GM03348 (cell line): ENCODE data around the gene AOC1.
"Not testable (repeated sequence)": the region's sequence is repeated elsewhere in the genome, so short reads cannot be mapped to it uniquely, and the experiment has no call there.

Experiments
- DNase-seq: peaks from one replicate; pipeline ENCODE4 v3.0.0; 2012; ENCODE audit warnings: low spot score

Gene AOC1

DNA sequence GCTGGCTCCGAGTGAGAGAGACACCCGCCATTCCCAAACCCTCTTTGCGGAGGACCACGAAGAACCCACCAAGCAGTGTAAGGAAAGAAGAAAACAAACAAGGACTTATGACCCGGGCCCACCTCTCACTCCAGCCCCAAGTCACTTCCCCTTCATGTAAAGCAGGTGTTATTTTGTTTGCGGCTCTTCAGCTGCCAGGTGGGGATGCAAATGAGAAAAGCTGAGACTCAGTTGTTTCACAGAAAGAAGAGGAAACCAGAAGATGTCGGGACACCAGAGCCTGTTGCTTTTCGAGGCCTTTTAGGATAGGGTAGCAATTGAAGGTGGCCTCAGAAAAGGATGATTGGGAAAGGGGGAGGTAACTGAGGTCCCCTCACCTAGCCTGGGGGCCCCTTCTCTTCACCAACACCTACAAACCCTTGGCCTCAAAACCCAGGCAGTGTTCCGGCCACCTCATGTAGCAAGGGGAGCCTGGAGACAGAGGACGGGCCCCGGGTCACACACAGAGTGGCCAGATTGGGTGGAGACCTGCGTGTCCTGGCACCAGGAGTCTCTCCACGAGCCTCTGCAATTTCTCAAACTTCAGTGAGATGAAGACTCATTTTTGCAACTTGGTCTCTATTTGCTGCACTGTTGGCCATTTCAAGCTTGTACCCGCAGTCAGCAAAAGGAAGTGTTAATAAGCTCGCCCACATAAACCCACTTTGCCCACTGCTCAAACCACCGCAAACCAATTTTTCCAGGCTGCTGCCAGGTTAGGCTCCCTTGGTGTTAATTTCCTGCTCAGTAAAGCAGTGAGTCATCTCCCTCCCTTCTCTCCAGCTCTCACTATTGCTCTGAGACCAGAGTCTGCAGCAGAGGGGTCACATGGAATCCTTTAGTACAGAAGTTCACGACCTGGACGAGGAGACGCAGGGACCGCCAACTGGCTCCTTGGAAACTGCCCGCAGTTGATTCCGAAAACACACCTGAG is 45.5 kb downstream of the AOC1 start:
- no peak for DNase-seq

DNA sequence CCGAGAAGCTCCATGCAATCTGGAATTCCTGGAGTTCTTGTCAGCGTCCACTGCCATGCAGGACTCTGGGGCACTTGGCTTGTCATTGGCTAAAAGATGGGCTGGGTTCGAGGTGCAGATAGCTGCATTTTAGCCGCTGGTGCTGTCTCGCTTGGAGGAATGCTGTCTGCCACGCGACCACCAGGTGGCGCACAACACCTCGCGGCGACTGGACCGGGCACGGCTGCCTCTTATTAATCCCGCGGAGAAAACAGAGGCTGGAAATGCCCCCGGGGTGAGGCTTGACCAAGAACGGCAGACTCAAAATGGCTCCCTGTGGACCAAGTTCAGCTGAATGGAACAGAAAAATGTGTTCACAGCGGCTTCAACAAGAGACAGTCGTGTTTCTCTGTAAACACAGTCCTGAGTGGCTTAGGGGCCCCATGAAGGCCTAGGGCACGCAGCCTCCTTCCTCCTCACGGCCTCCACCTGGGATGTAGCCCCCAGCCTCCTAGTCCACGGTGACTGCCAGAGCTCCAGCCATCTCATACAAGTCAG is 46.2 kb downstream of the AOC1 start:
- peak; percentile 90 for DNase-seq

DNA sequence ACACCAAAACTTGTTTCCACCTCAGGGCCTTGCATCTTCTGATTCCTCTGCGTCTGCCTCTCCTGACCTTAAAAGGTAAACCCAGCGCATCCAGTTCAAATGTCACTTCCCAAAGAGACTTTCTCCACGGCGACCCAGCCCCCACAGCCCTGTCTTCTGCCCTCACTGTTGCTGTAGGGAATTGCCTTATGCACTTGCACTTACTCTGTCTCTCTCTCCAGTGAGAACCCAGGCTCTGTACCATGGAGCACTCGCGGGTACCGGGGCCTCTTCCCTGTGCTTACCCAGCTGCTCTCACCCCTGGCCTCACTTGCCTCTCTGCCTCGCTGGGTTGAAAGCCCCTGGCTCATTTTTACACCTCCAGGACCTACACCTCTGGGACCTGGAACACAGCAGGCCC is 48.4 kb downstream of the AOC1 start:
- no peak for DNase-seq

DNA sequence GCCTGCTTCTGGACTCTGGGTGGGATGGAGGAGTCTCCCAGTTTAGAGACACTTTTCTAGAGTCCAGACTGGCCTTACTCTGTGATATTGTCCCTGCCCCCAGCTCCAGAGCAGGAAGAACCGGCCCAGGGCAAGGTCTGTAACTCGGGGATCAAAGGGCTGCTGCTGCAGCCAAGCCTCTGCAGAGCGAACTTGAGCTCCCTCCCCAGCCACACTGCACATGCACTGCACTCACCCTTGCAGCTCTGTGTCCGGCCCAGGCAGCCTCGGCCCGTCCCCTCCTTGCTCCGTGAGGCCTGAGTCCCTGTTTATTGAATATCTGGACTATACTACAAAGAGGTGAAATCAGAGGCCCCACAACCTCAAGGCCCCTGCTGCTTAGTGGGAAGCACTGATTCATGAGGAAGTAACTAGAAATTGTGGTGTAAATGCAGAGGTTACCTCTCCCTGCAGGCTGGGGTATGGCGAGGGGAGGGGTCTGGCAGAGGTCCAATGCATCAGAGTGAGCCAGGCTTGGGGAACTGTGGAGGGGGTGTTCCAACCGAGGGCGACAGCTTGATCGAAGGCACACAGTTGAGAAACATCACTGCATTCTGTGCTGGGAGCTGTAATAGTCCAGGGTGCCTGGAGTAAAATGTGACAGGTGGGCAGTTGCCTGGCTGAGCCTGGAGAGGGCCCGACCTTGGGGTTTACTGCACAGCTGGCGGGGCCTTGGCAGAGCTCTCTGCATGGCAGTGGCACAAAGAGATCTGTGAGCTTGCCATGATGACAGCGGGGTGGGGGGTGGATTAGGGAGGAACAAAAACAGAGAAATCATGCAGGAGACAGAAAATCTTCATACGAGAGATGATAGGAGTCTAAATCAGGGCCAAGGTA is 49.1 kb downstream of the AOC1 start:
- DNase-seq, result no peak

DNA sequence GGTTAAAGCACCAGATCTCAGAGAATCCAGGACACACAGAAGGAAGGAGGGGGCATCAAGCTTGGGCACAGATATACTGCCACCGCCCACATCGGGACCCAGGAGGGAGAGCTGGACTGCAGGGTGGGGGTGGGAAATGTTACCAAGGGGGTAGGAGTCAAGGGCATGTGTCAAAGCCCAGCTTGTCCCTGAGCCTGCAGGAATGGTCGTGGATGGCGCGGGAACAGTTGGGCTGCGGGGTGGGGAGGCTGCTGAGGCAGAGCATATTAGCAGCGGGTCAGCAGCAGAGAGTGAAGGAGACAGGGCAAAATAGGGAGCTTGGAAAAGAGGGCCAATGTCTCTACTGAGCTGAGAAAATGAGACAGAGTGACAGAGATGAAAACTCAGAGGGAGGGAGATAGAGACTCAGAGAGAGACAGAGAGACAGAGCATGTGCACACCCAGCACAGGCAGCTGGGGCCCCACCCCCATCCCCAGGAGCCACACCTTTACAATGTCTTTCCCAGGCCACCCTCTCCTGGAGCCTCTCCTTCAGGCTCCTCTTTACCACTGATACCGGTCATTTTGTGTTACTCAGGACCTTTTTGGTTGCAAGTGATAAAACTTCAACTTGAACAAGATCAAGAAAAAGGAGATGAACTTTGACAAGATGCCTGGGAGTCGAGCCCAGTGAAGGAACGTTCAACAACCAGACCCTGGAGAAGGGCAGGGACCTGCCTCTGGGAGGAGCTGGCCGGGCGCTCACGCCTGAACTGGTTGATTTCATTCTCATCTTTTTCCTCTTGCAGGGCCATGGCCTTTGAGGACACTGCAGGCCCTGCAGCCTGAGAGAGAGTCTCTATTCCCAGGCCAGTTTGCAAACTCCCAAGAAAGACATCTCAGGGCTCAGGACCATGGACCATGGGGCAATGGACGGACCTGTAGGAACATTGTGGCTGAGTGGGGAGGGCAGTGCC is 50.0 kb downstream of the AOC1 start:
- DNase-seq, result no peak

DNA sequence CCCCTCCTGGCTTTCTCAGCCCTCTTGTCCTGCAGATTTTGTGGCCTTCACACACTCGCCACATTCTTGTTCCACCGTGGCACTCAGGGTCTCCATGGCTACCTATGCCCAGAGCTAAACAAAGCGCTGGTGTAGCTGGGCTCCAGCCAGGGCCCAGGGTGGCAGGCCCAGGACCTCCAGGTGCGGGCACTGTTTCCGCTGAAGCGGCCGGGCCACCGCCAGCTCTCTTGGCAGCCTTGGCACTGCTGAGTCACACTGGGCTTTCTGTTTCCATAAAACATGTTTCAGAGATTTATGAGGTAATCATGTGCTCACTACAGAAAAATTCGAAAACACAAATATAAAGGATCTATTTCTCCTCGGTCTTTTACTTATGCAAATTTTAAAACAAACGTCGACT is 51.3 kb downstream of the AOC1 start:
- peak; percentile 71 for DNase-seq

DNA sequence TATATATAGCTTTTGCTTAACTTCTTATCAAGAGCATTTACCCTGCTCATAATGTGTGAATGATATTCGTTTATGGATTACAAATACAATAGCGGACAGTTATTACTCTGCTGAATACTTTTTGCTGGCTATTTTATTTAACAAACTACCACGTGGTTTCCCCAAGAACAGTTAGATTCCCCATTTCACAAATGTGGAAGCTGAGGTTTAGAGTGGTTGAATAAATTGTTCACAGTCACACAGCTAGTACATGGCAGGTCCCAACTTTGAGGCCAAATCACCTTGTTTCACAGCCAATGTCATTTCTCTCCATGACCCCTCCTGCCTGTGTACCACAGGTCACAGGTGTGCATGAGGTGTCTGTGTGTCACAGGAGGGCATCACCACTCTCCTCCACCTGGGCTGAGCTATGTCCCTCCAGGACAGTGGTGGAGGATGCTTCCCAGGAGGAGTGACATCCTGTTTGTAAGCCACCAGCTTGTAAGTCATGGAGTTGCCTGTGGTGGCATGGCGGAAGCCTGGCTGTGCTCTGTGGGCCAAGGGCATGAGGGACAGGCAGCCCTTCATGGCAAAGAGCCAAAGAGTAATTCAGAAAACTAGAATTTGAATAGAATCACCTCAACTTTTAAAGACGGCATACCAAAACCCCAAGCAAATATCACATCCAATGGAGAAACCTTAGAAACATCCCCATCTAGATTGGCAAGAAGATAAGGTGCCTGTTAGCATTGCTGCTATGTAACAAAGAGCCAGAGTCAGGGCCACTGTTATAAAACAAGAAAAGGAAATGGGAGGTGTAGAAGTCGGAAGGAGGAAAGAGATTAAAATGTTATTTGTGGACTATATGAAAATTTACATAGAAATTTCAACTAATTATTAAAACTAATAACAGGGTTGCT is 51.9 kb downstream of the AOC1 start:
- DNase-seq, result no peak

DNA sequence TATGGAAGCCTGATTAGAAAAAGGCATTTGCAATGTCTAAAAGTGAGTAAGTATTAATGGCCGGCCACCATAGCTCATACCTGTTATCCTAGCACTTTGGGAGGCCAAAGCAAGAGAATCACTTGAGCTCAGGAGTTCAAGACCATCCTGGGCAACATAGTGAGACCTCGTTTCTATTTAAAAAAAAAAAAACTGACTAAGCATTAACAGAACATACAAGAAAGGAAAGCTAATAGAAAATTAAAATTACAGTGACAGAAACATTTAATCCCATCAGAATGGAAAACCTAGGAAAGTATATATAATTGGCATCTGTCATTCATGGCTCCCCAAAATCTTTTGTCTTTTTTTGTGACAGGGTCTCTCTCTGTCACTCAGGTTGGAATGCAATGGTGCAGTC is 55.9 kb downstream of the AOC1 start:
- no peak for DNase-seq

DNA sequence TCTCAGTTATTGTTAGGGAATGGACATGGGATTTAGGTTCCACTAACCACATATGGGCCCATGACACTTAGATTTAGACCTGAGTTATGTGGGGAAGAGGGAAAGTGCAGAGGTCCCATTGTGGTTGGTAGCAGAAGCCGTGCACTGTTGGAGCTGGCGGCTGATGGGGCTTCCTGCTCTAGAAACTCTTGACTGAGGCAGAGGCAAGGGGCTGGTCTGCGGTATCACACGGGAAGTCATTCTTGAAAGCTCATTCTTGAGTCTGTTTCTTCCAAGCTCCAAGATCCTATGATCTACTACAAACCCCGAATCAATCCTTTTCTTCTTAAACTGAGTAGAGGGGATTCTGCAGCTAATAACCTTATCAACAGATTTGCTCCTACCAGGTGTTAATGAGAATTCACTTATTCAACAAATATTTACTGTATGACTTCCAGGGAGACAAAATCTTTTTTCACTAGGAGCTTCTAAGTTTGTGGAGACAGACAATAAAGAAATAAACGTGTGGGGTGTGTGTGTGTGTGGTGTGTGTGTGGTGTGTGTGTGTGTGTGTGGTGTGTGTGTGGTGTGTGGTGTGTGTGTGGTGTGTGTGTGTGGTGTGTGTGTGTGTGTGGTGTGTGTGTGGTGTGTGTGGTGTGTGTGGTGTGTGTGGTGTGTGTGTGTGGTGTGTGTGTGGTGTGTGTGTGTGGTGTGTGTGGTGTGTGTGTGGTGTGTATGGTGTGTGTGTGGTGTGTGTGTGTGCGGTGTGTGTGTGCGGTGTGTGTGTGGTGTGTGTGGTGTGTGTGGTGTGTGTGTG is 57.1 kb downstream of the AOC1 start:
- no peak for DNase-seq

DNA sequence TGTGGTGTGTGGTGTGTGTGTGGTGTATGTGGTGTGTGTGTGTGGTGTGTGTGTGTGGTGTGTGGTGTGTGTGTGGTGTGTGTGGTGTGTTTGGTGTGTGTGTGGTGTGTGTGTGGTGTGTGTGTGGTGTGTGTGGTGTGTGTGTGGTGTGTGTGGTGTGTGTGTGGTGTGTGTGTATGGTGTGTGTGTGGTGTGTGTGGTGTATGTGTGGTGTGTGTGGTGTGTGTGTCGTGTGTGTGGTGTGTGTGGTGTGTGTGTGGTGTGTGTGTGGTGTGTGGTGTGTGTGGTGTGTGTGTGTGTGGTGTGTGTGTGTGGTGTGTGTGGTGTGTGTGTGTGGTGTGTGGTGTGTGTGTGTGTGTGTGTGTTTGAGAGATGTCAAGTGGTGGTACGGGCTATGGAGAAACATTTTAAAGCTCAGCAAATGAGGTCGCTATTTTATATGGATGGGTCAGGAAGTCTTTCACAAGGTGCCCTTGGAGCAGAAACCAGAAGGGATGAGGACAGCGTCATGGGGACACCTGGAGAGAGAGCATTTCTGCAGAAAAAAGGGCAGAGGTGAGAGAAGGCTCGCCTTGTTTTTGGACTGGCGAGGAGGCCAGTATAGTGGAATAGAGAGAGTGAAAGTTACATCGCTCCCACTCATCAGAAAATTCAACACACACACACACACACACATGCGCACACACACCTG is 58.1 kb downstream of the AOC1 start:
- DNase-seq, result not testable (repeated sequence)

DNA sequence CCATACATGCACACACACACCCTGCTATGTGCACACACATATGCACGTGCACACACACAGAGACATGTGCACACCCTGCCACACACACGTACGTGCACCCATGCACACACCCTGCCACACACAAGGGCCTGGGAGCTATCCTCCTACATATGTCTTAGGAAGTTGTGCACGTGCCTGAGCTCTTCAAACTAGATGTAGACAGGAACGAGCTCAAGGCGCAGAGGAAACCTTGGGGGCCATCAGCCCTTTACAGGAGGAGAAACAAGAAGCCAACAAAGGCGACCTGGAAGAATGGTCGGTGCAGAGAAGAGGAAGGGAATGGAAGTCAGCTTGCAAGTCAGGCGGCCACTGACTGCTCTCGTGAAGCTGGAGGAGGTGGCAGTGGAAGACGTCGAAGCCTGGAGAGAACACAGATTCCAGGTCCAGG is 58.7 kb downstream of the AOC1 start:
- no peak for DNase-seq
